UCSD-AML1 (cell line): Measurements from ENCODE around the gene SDC3.

Source experiments
- DNase-seq: peaks from one replicate; lab custom pipeline; 2025; ENCODE audit not compliant: unreplicated experiment; lab: John Stamatoyannopoulos, UW

SDC3 gene

GRCh38 chr1:30855686-30856259, 52.8 kb downstream of the SDC3 start:
- no peak for DNase-seq

- no peak for DNase-seq
Observed at GRCh38 chr1:30853350-30853749, 55.2 kb downstream of the SDC3 start.

- no peak for DNase-seq
Observed at GRCh38 chr1:30852026-30852425, 56.5 kb downstream of the SDC3 start.

- DNase-seq, result no peak
Observed at GRCh38 chr1:30851286-30851685, 57.3 kb downstream of the SDC3 start.

GRCh38 chr1:30850607-30851006, 58.0 kb downstream of the SDC3 start:
- DNase-seq, result no peak

- DNase-seq, result no peak
Observed at GRCh38 chr1:30848130-30848529, 60.4 kb downstream of the SDC3 start.

GRCh38 chr1:30847358-30847972, 61.1 kb downstream of the SDC3 start:
- DNase-seq, result no peak

GRCh38 chr1:30846587-30846986, 62.0 kb downstream of the SDC3 start:
- no peak for DNase-seq

- DNase-seq, result no peak
Observed at GRCh38 chr1:30845904-30846290, 62.7 kb downstream of the SDC3 start.

GRCh38 chr1:30845237-30845903, 63.2 kb downstream of the SDC3 start:
- DNase-seq, result no peak

GRCh38 chr1:30844631-30845030, 63.9 kb downstream of the SDC3 start:
- DNase-seq, result no peak

GRCh38 chr1:30842697-30843354, 65.7 kb downstream of the SDC3 start:
- DNase-seq, result no peak

GRCh38 chr1:30840904-30841598, 67.5 kb downstream of the SDC3 start:
- peak; percentile 62 for DNase-seq

- no peak for DNase-seq
Observed at GRCh38 chr1:30839827-30840359, 68.7 kb downstream of the SDC3 start.

GRCh38 chr1:30838996-30839395, 69.6 kb downstream of the SDC3 start:
- no peak for DNase-seq

- DNase-seq, result no peak
Observed at GRCh38 chr1:30837653-30838052, 70.9 kb downstream of the SDC3 start.

- no peak for DNase-seq
Observed at GRCh38 chr1:30834253-30834652, 74.3 kb downstream of the SDC3 start.

GRCh38 chr1:30830537-30830936, 78.0 kb downstream of the SDC3 start:
- no peak for DNase-seq

- DNase-seq, result no peak
Observed at GRCh38 chr1:30829889-30830288, 78.7 kb downstream of the SDC3 start.

GRCh38 chr1:30824736-30825429, 83.7 kb downstream of the SDC3 start:
- no peak for DNase-seq
